Right lobe of liver (tissue), 4 donors: Measurements from ENCODE around the gene PTBP3.

Experiments used
- POLR2A ChIP-seq: fragments of 450-650 bp; IDR thresholded peaks from one replicate; pipeline ENCODE4 v1.6.1; 2017; ENCODE audit warnings: antibody characterized with exemption, mild to moderate bottlenecking
- TF ChIP-seq, protein P1 (sequence below), 4 donors: fragments of 200-600 bp in 3 of 4; fragments of 450-650 bp in 1 of 4; IDR thresholded peaks; one replicate each; pipeline versions ENCODE4 v1.5.1 to v1.8.0; 2016 to 2022; ENCODE audit warnings: antibody characterized with exemption in 4 of 4, mild to moderate bottlenecking in 2 of 4
- donor health status: DM: no; HTN: no; CAD: no.
- donor health status: DM: no; HTN: no; CAD: no.
- donor health status: DM: no; HTN: yes; CAD: no.

DNA sequence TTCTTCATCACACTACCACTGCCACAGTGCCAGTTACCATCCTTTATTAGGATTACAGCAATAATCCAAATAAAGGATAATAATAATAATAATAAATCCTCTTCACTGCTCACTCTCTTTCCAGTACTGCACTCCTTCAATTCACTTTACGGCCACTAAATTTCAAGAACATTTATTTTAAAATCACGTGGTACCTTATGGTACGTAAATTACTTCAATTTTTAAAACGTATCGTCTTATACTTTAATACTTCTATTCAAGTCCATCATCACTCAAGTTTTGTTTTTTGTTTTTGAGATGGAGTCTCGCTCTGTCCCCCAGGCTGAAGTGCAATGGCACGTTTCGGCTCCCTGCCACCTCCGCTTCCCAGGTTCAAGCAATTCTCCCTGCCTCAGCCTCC, 36.5 kb downstream of the PTBP3 start:
- TF ChIP-seq, protein P1, sequence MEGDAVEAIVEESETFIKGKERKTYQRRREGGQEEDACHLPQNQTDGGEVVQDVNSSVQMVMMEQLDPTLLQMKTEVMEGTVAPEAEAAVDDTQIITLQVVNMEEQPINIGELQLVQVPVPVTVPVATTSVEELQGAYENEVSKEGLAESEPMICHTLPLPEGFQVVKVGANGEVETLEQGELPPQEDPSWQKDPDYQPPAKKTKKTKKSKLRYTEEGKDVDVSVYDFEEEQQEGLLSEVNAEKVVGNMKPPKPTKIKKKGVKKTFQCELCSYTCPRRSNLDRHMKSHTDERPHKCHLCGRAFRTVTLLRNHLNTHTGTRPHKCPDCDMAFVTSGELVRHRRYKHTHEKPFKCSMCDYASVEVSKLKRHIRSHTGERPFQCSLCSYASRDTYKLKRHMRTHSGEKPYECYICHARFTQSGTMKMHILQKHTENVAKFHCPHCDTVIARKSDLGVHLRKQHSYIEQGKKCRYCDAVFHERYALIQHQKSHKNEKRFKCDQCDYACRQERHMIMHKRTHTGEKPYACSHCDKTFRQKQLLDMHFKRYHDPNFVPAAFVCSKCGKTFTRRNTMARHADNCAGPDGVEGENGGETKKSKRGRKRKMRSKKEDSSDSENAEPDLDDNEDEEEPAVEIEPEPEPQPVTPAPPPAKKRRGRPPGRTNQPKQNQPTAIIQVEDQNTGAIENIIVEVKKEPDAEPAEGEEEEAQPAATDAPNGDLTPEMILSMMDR (IDR thresholded peaks at IDR 0.05): no peak
- TF ChIP-seq POLR2A: no peak
